AG09319 (cell line): ENCODE measurements around the gene IDE.

ENCODE experiments used
- DNase-seq: peaks from one replicate; pipeline ENCODE4 v3.0.0-alpha.2; 2010; ENCODE audit warnings: low read depth; ENCODE audit errors: extremely low read depth
- TF ChIP-seq, protein P1 (sequence below): IDR thresholded peaks from 2 replicates; pipeline ENCODE4 v1.5.1; 2011; ENCODE audit warnings: low read depth, mild to moderate bottlenecking, inconsistent platforms, low read length, moderate library complexity

The IDE gene

DNA sequence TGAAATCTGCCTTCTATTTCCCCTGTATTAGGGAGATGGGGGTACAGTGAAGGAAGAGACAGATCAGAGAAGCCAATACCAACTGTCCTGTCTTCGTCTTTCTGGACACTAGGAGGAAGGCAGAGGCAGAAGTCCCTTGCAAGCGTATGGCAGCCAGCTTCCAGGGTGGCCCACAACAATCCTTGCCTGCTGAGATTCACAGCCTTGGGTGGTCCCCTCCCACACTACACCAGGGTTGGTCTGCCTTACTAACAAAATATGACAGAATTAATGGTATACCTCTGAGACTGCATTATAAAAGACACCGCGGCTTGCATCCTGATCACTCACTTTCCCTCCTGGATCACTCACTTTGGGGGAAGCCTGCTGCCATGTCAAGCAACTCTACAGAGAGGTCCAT lies 90.4 kb downstream of the IDE start:
- DNase-seq = no peak
- TF ChIP-seq, protein P1, sequence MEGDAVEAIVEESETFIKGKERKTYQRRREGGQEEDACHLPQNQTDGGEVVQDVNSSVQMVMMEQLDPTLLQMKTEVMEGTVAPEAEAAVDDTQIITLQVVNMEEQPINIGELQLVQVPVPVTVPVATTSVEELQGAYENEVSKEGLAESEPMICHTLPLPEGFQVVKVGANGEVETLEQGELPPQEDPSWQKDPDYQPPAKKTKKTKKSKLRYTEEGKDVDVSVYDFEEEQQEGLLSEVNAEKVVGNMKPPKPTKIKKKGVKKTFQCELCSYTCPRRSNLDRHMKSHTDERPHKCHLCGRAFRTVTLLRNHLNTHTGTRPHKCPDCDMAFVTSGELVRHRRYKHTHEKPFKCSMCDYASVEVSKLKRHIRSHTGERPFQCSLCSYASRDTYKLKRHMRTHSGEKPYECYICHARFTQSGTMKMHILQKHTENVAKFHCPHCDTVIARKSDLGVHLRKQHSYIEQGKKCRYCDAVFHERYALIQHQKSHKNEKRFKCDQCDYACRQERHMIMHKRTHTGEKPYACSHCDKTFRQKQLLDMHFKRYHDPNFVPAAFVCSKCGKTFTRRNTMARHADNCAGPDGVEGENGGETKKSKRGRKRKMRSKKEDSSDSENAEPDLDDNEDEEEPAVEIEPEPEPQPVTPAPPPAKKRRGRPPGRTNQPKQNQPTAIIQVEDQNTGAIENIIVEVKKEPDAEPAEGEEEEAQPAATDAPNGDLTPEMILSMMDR = no peak

DNA sequence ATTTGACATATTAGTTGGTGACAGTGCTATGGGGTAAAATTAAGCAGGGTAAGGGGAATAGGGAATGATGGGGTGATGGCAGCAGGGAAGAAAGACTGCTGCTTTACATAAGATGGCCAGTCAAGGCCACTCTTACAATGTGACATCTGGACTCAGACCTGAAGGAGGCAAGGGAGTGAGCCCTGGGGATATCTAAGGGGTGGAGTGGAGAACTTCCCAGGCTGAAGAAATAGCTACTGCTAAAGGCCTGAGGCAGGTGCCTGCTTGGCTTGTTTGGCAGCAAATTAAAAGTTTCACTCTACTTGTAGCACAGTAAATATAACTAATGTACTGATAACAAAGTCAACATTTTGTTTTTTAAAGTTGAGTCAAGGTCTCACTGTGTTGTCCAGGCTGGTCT lies 93.5 kb downstream of the IDE start:
- TF ChIP-seq, protein P1 = no peak
- no peak for DNase-seq

DNA sequence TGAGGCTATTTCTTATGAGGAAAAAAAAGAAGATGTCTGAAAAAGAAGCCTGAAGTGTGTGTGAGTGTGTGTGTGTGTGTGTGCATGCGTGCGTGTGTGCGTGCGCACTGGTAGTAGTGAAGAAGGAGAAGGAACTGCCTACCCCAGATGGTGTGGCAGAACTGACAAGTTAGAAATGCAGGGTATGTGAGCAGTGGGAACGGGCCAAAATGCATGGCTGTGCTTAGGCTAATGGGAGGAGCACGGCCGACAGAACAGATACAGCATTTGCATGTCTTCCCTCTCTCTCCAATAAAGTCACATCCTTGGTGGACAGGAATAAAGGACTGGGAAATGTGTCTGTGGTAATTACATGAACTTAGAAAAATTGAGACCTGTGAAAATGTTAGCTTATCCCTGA lies 94.3 kb downstream of the IDE start:
- no peak for DNase-seq

DNA sequence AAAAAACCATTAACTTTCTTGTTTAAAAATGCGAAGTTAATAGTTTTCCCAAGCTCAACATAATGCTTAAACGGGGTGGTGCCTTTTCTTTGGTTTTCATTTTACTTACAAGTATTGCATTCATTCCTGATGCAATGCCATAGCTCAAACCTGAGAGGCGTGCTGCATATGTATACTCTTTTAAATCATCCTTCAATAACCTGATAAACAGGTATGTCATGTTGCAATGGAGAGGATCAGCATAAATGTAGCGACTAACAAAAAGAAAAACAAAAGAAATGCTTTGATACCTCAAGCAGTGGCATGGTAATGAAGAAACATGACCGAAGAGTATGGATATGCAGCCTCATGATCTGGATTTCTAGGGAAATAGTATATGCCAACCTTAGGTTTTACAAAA lies 95.4 kb downstream of the IDE start:
- TF ChIP-seq, protein P1 = no peak
- no peak for DNase-seq

More for the DNA sequence above, 94.3 kb downstream of the IDE start:
- TF ChIP-seq, protein P1 = no peak

DNA sequence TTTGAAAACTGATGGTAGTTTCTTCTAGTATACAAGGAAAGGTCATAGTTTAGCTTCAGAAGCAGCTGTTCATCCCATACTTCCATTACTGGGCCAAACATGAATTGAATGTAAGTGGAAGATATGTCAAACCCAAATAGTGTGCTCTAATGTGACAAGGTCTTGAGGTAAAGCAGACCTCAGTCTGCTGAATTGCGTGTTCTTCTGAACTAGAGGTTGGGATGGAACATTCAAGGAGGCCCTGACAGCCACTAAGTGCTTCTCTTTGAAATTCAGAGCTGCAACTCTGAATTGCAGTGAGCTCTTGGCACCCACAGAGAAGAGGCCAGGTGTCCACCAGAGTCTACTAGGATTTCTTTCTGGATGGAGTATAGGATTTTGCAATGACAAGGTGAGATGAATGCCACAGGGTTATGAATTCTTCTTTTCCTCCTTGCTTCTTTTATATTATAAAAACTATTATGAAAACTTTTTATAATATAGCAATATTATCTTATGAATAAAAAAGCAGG lies 98.5 kb downstream of the IDE start:
- DNase-seq = no peak
- TF ChIP-seq, protein P1 = no peak

DNA sequence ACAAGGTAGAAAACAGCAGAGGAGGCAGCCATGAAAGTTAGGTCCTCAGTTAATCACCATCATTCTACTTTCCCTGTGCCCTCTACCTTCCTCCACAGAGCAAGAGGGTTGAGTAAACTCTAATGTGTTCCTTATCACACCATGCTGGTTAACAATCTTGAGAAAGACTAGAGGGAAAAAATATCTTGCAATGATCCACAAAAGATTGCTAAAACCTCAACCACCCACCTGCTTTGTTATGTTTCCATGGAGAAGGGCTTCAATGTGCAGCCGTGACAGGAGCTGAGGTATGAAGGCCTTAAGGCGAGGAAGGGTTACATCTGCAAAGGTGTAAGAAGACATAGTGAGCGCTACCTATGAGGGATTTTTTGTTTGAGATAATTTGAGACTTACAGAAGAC lies 103.9 kb downstream of the IDE start:
- no peak for DNase-seq

DNA sequence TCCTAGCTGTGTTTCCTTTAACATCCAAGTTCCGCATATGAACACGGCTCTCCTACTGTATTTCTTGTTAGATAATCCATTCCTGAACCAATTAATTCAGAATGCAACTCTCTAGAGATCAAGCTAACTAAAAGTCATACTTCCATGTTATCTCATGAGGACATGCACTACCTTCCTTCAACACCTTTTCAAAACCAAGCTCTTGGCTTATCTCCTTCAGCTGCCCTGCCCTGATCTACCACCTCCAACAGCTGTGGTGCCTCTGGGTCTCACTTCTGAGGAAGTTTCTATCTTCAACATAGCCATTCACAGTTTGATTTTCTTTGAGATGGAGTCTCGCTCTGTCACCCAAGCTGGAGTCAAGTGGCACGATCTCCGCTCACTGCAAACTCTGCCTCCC lies 109.5 kb downstream of the IDE start:
- no peak for DNase-seq
- TF ChIP-seq, protein P1 = no peak

More for the DNA sequence above, 103.9 kb downstream of the IDE start:
- TF ChIP-seq, protein P1 = no peak
